BJ (cell line): ENCODE measurements around the gene USP31. TPM values are rescaled to one million over a fixed set of nuclear protein-coding genes. Genes with fewer than 3 reads are reported as not detected.
A peak's percentile ranks its signal among the peaks of the same experiment; 100 is the strongest.

Experiments
- CTCF ChIA-PET: fragments of 350-600 bp; formaldehyde crosslinking; extraction: SDS; loops from one replicate; lab custom pipeline; 2021; ENCODE audit warnings: antibody characterized with exemption, inconsistent platforms; lab: Yijun Ruan, JAX
- POLR2A ChIA-PET: fragments of 300-600 bp; sonication (Branson Sonifier 250); formaldehyde crosslinking; extraction: SDS; loops from one replicate; lab custom pipeline; 2021; ENCODE audit warnings: antibody characterized with exemption; lab: Charles Lee
- DNase-seq: peaks from one replicate; pipeline ENCODE4 v3.0.0-alpha.2; 2011; ENCODE audit warnings: low read depth
- H3K27me3 ChIP-seq: 2 replicates; pipeline ENCODE4 v1.6.0; 2011; ENCODE audit warnings: low read length; ENCODE audit not compliant: control insufficient read depth, insufficient read depth
- H3K36me3 ChIP-seq: 2 replicates; pipeline ENCODE4 v1.5.1; 2011; ENCODE audit warnings: low read length; ENCODE audit not compliant: control insufficient read depth, insufficient read depth
- H3K4me3 ChIP-seq: 2 replicates; pipeline ENCODE4 v1.5.1; 2011; ENCODE audit warnings: low read depth, mild to moderate bottlenecking, control low read depth, low read length
- CTCF ChIP-seq: IDR thresholded peaks from 2 replicates; pipeline ENCODE4 v1.5.1; 2011; ENCODE audit warnings: low read depth, mild to moderate bottlenecking, control low read depth, inconsistent platforms, low read length, moderate library complexity; ENCODE audit not compliant: insufficient read depth
- polyA plus RNA-seq: library from polyadenylated mRNA; depleted of rRNA; stranded (reverse); fragments of >200 nt; gene quantifications from 2 replicates; pipeline ENCODE4 v1.2.3, GENCODE V29; 2011

The USP31 gene
- polyA plus RNA-seq, 1 experiment: 5.4 TPM

- DNase-seq: no peak
- Histone ChIP-seq H3K27me3 (0 out of 2 replicates have a peak, but pooled peaks cover 1% of the 10 kb centered on the region), H3K36me3 (no peaks in the 10 kb centered on the region), H3K4me3 (no peak overlapping the region)
- CTCF ChIA-PET: interaction anchor here (0.5 to 1.6 kb wide), 3 partner anchors 75 to 146 kb away, joined by 3 read pairs; no protein-coding TSS in a partner anchor
- POLR2A ChIA-PET: no interaction called here
- peak; percentile 33; the same call in 1 of the 2 replicates for TF ChIP-seq CTCF
Measured at GRCh38 chr16:23155445-23156049, 6.3 kb upstream of the USP31 start.

- no peaks in the 10 kb centered on the region for H3K27me3 ChIP-seq
- POLR2A ChIA-PET: no interaction called here
- DNase-seq: no peak
- CTCF ChIA-PET: interaction anchor here (0.7 to 1.5 kb wide), 3 partner anchors 179 to 283 kb away, joined by 3 to 6 read pairs (median 3); no protein-coding TSS in a partner anchor
- no peaks in the 10 kb centered on the region for H3K36me3 ChIP-seq
- no peak overlapping the region for H3K4me3 ChIP-seq
- TF ChIP-seq CTCF: no peak
Measured at GRCh38 chr16:23152386-23153178, 3.3 kb upstream of the USP31 start.

- H3K27me3 ChIP-seq: no peaks in the 10 kb centered on the region
- ChIA-PET POLR2A (no interaction called here), CTCF (interaction anchor here (1.1 to 2.0 kb wide), 2 partner anchors 89 to 284 kb away, joined by 3 to 6 read pairs; no protein-coding TSS in a partner anchor)
- DNase-seq: no peak
- no peaks in the 10 kb centered on the region for H3K36me3 ChIP-seq
- no peak for TF ChIP-seq CTCF
- H3K4me3 ChIP-seq: peak overlapping the region; percentile 50
Measured at GRCh38 chr16:23149993-23150364, 727 bp upstream of the USP31 start.

GRCh38 chr16:23148513-23149266 is 562 bp downstream of the USP31 start:
- Histone ChIP-seq H3K4me3 (peak overlapping the region; percentile 72), H3K36me3 (no peaks in the 10 kb centered on the region), H3K27me3 (no peaks in the 10 kb centered on the region)
- ChIA-PET POLR2A (no interaction called here), CTCF (interaction anchor here (1.1 to 2.0 kb wide), 2 partner anchors 88 to 286 kb away, joined by 3 to 6 read pairs; no protein-coding TSS in a partner anchor)
- TF ChIP-seq CTCF: no peak
- no peak for DNase-seq

- Histone ChIP-seq H3K27me3 (no peaks in the 10 kb centered on the region), H3K36me3 (no peaks in the 10 kb centered on the region), H3K4me3 (peak overlapping the region; percentile 72)
- DNase-seq: no peak
- TF ChIP-seq CTCF: no peak
- POLR2A ChIA-PET: no interaction called here
- CTCF ChIA-PET: interaction anchor here (2.0 kb wide), 1 partner anchor 286 kb away, joined by 6 read pairs; no protein-coding TSS in a partner anchor
Measured at GRCh38 chr16:23148166-23148512, 1.1 kb downstream of the USP31 start.
